MG63 (cell line): ENCODE measurements around the gene MYO18B. TPM values are rescaled to one million over a fixed set of nuclear protein-coding genes. Genes with fewer than 3 reads are reported as not detected.

ENCODE experiments used
- DNase-seq: peaks from one replicate; pipeline ENCODE4 v3.0.0-alpha.2; 2020
- H3K27me3 ChIP-seq: fragments of 250-450 bp; sonication (Bioruptor Pico); 2 replicates; pipeline ENCODE4 v1.5.1; 2020; ENCODE audit warnings: mild to moderate bottlenecking, moderate library complexity
- H3K36me3 ChIP-seq: fragments of 250-450 bp; sonication (Bioruptor Pico); 2 replicates; pipeline ENCODE4 v1.5.1; 2020; ENCODE audit warnings: mild to moderate bottlenecking, moderate library complexity
- H3K4me3 ChIP-seq: fragments of 250-450 bp; sonication (Bioruptor Pico); 2 replicates; pipeline ENCODE4 v1.5.1; 2020; ENCODE audit warnings: mild to moderate bottlenecking, moderate library complexity
- H3K9me3 ChIP-seq: fragments of 250-450 bp; sonication (Bioruptor Pico); 2 replicates; pipeline ENCODE4 v1.5.1; 2020; ENCODE audit warnings: mild to moderate bottlenecking, moderate library complexity
- total RNA-seq: library from RNA; depleted of rRNA; stranded (reverse); fragments of >200 nt; shearing (Covaris generic); gene quantifications from 2 replicates; pipeline ENCODE4 v1.2.3, GENCODE V29; 2014; ENCODE audit warnings: low replicate concordance

The MYO18B gene
- total RNA-seq, 1 experiment from 2014 or later, result not detected

DNA sequence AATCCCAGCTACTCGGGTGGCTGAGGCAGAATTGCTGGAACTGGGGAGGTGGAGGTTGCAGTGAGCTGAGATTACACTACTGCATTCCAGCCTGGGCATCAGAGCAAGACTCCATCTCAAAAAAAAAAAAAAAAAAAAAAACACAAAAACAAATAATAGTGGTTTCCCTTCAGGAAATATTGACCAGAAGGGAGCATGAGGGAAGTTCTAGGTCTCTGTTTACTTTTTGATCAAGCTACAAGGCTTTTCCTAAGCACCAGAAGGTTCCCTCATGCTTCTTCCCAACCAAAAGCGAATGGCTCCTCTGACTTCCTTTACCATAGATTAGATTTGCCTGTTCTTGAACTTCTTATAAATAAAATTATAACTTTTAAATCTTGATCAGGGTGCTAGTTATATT lies 18.3 kb downstream of the MYO18B start:
- Histone ChIP-seq H3K9me3 (no peaks in the 10 kb centered on the region), H3K27me3 (no peaks in the 10 kb centered on the region), H3K4me3 (no peak overlapping the region), H3K36me3 (no peaks in the 10 kb centered on the region)
- DNase-seq, result no peak

DNA sequence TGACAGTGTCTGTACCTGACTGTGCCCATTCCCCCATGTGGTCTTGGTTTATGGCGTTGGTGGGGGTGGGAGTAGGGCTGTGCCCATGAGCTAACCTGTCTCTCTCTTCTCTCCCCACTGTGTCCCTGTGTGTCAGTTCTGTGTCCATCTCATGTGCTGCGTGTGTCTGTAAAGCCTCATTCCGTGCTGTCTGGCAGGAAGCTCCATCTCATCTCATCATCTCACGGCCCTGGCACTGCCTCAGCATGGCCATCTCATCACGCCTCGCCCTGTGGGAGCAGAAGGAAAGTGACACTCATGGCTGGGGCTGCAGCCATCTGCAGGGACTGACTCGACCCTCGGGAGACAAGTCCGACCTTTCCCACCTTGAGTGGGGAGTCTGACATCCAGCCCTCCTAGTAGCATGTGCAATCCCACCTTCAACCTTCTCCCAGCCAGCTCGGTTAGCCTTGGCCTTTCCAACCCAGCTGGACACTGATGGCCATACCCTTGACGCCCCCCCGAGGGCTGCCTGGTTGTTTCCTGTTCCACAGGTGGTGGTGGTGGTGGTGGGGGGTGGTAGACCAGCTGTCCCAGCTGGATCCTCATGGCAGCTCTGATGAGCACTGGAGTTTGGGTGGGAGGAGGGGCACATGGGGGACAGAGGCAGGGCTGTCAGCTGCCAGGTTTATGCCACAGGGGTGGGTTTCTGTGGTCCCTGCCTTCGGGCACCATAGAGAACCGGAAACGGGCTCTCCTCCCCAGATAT lies 19.0 kb downstream of the MYO18B start:
- Histone ChIP-seq H3K4me3 (no peak overlapping the region), H3K36me3 (no peaks in the 10 kb centered on the region)
- no peak for DNase-seq

DNA sequence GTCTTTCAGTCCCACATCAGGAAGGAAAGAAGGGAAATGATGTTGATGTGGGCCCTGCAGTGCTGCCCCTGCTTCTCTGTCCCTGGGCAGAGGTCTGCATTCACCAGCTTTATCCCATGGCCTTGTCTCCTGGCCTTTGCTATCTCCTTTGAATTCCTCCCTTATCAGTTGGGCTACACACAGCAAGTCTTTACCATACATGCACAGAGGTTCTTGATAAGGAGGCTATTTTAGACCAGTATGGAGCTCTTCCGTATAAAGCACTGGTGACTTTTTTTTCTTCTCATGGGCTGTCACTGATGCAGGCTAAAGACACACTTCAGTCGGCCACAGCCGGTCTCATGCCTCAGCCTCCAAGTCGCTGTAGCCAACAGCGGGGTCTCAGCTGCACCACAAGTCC lies 20.2 kb downstream of the MYO18B start:
- no peaks in the 10 kb centered on the region for H3K36me3 ChIP-seq
- H3K4me3 ChIP-seq, result no peak overlapping the region
- peaks cover 7% of the 10 kb centered on the region for H3K9me3 ChIP-seq
- H3K27me3 ChIP-seq, result no peaks in the 10 kb centered on the region
- DNase-seq, result no peak

More for the DNA sequence above, 19.0 kb downstream of the MYO18B start:
- no peaks in the 10 kb centered on the region for H3K27me3 ChIP-seq
- peaks cover 2% of the 10 kb centered on the region for H3K9me3 ChIP-seq

DNA sequence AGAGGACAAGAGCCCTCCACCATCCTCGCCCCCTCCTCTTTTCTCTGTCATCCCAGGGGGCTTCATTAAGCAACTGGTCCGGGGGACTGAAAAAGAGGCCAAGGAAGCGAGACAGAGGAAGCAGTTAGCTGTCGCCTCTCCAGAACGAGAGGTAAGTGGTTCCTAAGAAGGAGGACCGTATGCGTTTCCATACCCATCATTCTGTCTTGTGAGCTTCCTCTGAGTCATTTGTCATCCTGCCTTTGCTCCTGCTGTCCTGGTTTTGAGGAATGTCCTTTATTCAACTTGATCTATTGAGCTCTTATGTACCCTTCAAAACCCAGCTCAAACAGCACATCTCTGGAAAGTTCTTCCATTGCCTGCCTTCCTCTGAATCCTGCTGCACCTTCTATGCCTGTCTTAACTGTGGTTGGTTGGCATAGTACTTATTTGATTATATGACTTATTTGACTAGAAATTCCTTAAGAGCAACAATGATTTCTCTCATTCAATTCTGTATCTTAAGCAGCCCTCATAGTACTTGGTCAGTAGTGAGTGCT lies 21.3 kb downstream of the MYO18B start:
- Histone ChIP-seq H3K36me3 (no peaks in the 10 kb centered on the region), H3K4me3 (no peak overlapping the region), H3K27me3 (no peaks in the 10 kb centered on the region), H3K9me3 (peaks cover 7% of the 10 kb centered on the region)
- no peak for DNase-seq

DNA sequence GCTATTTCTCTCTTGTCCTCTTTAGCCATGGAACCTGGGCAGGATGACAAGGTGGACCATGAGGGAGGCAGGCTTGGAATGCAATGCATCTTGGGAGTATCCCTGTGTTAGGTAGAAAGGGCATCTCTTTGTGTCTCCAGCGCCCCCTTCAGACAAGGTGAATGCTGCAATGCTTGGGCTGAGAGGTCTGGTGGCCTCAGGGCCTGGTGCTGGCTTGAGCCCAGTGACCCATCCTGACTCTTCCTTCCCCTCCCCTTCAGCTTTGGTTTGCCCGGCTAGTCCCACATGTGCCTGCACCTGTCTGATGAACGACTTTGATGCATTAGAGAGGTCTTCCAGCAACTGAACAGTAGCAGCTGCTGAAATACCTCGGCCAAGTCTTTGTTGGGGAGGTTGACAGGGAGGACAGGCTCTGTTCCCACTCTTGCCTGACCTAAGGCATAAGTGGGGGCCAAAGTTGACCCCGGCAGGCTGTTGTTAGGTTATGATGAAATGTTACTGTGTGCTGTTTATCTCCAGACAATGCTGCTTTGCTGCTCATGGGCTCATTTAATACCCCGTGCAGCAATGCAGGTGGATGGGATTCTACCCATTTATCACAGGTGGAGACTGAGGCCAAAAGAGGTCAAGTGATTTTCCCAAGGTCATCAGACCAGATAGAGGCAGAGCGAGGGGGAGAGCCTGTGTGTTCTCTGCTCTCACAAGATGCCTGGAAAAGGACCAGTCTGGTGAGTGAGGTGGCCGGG lies 22.5 kb downstream of the MYO18B start:
- peaks cover 7% of the 10 kb centered on the region for H3K9me3 ChIP-seq
- no peak overlapping the region for H3K4me3 ChIP-seq
- no peaks in the 10 kb centered on the region for H3K36me3 ChIP-seq
- DNase-seq, result no peak
- H3K27me3 ChIP-seq, result no peaks in the 10 kb centered on the region

DNA sequence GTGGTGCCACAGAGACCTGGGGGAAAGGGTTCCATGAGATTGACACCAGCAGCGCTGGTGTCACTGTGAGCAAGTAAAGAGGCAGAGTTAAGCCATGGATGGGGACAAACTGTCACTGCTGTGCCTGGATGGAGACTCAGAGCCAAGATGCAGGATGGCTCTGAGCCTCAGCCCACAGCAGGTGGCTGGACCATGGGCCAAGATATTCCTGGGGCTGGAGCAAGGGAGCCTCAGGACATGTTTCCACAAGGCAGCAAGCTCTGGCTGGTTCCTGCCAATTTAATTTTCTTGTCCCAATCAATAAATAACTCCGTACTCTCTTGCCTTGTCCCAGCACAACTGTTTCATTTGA lies 23.0 kb downstream of the MYO18B start:
- DNase-seq, result no peak
- H3K27me3 ChIP-seq, result no peaks in the 10 kb centered on the region
- H3K4me3 ChIP-seq, result no peak overlapping the region
- peaks cover 7% of the 10 kb centered on the region for H3K9me3 ChIP-seq
- no peaks in the 10 kb centered on the region for H3K36me3 ChIP-seq

DNA sequence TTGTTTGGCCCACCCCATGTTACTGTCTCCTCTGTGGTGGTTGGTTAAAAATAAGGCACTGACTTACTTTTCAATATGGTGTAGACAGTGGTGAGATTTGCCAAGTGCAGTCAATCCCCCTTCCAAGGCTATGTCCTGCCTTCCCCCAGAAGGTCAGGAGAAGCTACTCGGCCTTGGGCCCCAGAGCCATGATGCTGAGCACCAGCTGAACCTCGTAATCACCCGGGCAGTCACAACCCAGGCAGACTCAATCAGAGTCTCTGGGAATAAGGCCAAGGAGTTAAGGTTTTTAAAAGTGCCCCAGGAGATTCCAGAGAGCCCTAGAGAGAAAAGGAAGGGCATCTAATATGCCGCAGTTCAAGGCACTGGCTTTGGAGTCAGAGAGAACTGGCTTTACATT lies 23.8 kb downstream of the MYO18B start:
- no peak overlapping the region for H3K4me3 ChIP-seq
- no peaks in the 10 kb centered on the region for H3K36me3 ChIP-seq
- no peaks in the 10 kb centered on the region for H3K27me3 ChIP-seq
- DNase-seq, result no peak
- H3K9me3 ChIP-seq, result peaks cover 7% of the 10 kb centered on the region

DNA sequence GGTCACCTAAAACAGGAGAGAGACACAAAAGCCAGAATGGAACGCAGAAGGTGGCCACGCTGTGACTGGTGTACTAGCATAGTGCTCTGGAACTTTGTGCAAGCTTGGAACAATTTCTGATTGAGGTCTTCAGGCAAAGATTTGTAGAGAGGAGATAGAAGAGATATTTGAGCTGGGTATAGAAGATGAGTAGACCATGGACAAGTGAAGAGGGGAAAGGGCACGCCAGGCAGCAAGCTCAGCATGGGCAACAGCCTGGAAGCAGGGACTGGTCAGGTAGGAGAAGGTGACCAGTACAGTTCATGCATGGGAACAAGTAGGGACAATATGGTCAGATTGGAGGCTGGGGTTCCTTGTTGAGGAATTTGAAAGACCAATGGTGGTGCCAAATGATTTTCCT lies 24.4 kb downstream of the MYO18B start:
- H3K4me3 ChIP-seq, result no peak overlapping the region
- no peaks in the 10 kb centered on the region for H3K36me3 ChIP-seq
- peaks cover 7% of the 10 kb centered on the region for H3K9me3 ChIP-seq
- H3K27me3 ChIP-seq, result no peaks in the 10 kb centered on the region
- no peak for DNase-seq

DNA sequence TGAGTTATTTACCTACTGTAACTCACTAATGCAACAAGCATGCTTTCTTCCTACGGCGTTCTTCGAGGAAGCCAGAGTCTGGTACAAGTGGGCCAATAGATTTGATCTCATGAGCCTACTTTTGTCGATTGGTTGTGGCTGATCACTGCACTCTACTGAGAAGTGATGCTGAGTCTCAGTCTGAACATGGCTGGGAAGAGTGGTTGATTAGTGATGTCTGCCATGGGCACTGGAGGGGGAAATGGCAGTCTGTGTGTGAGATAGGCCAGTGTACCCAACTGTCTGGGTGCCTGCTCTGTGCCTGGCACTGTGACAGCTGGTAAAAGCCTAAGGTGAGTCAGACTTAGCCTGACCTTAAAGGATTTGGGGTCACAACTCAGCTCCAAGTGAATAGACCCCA lies 28.3 kb downstream of the MYO18B start:
- H3K9me3 ChIP-seq, result peaks cover 7% of the 10 kb centered on the region
- no peak for DNase-seq
- H3K27me3 ChIP-seq, result no peaks in the 10 kb centered on the region
- no peak overlapping the region for H3K4me3 ChIP-seq
- H3K36me3 ChIP-seq, result no peaks in the 10 kb centered on the region

DNA sequence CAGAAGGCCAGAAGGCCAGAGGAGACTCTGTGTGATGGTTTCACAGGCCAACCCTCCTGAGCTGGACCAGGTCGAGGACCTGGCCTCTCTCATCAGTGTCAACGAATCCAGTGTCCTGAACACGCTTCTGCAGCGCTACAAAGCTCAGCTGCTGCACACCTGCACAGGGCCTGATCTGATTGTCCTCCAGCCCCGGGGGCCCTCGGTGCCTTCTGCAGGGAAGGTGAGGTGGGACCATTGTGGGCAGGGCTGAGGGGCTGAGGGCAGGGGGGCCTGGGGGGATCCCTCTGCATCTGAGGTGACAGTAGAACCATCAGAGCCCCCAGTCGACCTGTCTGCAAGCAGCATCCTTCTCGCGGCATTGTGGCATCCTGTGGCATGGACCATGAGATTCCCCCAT lies 30.3 kb downstream of the MYO18B start:
- Histone ChIP-seq H3K9me3 (no peaks in the 10 kb centered on the region), H3K36me3 (no peaks in the 10 kb centered on the region), H3K4me3 (no peak overlapping the region), H3K27me3 (no peaks in the 10 kb centered on the region)
- DNase-seq, result no peak

DNA sequence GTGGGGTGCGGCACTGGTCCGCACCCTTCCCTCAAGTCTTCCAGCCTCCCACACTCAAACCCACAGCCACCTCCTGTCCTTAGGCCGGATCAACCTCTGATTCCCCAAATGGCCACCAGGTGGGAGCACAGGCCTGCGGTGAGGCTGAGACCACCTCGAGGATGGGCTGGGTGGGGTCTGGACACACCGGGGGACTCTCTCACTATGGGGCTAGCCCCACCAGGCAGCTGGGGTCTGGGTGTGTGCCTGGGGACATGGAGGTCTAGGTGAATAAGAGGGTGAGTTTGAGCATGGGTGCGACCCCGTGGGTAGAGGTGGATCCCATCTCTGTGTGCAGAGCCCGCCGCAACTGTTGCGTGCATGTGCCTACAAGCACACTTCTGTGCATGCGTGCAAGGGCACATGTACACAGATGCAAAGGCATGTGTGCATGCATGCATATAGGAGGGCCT lies 32.6 kb downstream of the MYO18B start:
- Histone ChIP-seq H3K9me3 (no peaks in the 10 kb centered on the region), H3K27me3 (no peaks in the 10 kb centered on the region), H3K4me3 (no peak overlapping the region), H3K36me3 (no peaks in the 10 kb centered on the region)
- no peak for DNase-seq

DNA sequence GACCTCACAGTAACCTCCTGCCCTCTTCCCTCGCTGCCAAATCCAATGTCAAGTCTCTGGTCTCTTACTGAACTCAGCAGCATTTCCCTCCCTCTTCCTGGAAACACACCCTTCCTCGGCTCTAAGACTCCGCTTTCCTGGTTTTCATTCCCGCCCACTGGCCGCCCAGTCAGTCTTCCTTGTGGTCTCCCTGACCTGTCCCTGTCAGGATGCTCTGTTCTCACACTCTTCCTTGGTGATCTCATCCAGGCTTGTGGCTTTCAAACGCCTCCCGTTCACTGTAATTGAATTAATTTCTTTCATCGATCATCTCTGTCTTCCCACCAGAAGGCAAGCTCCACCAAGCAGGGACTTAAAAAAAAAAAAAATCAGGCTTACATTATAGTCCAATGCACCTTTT lies 33.5 kb downstream of the MYO18B start:
- no peaks in the 10 kb centered on the region for H3K27me3 ChIP-seq
- no peaks in the 10 kb centered on the region for H3K9me3 ChIP-seq
- no peak overlapping the region for H3K4me3 ChIP-seq
- no peak for DNase-seq
- H3K36me3 ChIP-seq, result no peaks in the 10 kb centered on the region

DNA sequence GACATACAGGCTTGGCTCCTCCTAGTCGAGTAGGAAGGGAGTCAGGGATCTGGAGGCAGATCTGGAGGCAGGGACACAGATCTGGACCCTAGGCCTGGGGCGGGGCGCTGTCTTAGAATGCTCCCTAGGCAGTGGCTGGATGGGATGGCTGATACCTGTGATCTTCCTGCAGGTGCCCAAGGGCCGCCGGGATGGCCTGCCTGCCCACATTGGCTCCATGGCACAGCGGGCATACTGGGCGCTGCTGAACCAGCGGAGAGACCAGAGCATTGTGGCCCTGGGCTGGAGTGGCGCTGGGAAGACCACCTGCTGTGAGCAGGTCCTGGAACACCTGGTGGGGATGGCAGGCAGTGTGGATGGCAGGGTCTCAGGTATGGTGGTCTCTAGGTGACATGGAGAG lies 35.4 kb downstream of the MYO18B start:
- H3K4me3 ChIP-seq, result no peak overlapping the region
- DNase-seq, result no peak
- H3K9me3 ChIP-seq, result no peaks in the 10 kb centered on the region
- H3K27me3 ChIP-seq, result no peaks in the 10 kb centered on the region
- no peaks in the 10 kb centered on the region for H3K36me3 ChIP-seq

DNA sequence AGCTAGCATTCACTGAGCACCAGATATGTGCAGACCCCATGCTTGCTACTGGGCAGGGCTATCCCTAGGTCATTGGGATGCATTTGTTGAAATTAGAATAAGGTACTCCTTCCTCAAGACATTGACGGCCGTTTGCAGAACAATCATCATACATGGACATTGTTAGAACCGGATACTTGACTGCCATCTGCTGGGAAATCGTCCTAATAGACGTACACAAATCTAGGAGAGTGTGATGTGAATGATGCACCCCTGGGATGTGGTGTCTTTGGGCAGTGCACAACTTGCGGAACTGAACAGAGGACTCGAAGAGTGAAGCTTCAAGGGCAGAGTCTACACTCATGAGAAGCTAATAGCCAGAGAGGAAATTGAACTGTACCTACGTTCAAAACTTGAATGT lies 35.9 kb downstream of the MYO18B start:
- H3K36me3 ChIP-seq, result no peaks in the 10 kb centered on the region
- no peaks in the 10 kb centered on the region for H3K27me3 ChIP-seq
- H3K4me3 ChIP-seq, result no peak overlapping the region
- DNase-seq, result no peak
- no peaks in the 10 kb centered on the region for H3K9me3 ChIP-seq

DNA sequence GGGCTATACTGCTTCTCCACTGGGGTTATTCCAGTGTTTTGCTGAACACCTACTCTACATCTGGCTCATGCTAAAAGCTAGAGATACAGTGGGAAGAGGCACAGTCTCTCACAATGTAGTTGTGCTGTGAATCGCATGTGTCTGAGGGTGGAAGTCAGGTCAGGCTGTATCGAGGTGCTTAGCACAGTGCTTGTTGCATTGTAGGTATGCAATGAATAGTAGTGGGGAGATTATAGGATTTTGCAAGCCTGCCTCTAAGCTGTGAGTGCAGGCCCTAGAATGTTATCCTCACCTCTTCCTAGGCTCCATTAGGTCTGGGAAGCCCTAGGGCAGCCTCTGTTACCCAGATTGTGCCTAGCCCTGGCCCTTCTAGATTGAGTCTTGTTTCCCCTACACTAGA lies 37.4 kb downstream of the MYO18B start:
- no peak overlapping the region for H3K4me3 ChIP-seq
- no peaks in the 10 kb centered on the region for H3K9me3 ChIP-seq
- no peaks in the 10 kb centered on the region for H3K27me3 ChIP-seq
- H3K36me3 ChIP-seq, result no peaks in the 10 kb centered on the region
- no peak for DNase-seq

DNA sequence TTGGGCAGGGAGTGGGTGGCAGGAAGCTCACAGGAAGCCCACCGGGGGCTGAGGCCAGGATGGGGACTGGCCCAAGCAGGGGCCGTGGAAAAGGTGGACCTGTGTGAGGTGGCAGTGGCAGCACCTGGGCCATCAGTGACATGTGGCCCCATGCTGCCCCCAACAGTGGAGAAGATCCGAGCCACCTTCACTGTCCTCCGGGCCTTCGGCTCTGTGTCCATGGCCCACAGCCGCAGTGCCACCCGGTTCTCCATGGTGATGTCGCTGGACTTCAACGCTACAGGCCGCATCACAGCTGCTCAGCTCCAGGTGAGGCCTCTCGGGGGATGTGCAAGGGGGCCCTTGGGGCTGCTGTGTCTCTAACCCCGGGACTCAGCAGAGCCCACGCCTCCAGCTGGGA lies 37.9 kb downstream of the MYO18B start:
- DNase-seq, result no peak
- Histone ChIP-seq H3K4me3 (no peak overlapping the region), H3K27me3 (no peaks in the 10 kb centered on the region), H3K9me3 (no peaks in the 10 kb centered on the region), H3K36me3 (no peaks in the 10 kb centered on the region)

DNA sequence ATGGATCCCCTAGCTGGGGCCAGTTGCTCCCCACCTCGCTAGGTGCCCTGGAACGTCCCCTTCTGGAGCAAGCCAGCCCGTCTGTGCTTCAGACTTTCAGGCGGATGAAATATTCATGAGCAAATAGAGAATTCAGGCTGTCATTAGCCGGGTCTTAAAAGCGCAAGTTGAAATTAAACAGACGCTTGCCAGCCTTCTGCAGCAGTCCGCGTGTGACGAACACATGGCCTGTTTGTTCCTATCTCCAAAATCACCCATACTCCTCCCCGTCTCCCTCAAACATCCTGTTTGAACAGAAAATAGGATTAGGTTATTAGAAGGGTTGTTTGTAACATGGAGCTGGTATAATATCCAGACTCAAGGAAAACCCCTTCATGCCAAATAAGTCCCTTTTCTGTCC lies 38.7 kb downstream of the MYO18B start:
- H3K27me3 ChIP-seq, result no peaks in the 10 kb centered on the region
- H3K9me3 ChIP-seq, result no peaks in the 10 kb centered on the region
- no peak for DNase-seq
- H3K36me3 ChIP-seq, result no peaks in the 10 kb centered on the region
- no peak overlapping the region for H3K4me3 ChIP-seq

DNA sequence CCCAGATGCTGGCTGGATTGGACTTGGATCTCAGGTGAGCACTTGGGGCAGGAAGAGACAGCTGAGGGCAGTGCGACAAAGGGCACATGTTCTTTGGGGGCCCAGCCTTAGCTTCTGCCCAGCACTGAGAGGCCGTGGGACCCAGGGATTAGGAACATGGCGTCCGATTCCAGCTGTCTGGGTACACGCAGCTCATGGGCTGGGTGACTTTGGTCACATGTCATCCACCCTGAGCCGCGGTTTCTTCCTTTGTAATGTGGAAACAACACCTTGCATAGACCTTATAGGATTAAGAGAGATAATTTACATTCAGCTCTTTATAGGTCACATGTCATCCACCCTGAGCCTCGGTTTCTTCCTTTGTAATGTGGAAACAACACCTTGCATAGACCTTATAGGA lies 39.8 kb downstream of the MYO18B start:
- no peak overlapping the region for H3K4me3 ChIP-seq
- H3K36me3 ChIP-seq, result no peaks in the 10 kb centered on the region
- no peaks in the 10 kb centered on the region for H3K27me3 ChIP-seq
- DNase-seq, result no peak
- no peaks in the 10 kb centered on the region for H3K9me3 ChIP-seq
